Progenitor cell of endocrine pancreas (in vitro differentiated cells): ENCODE results near the gene FOXP2. TPM values are rescaled to one million over a fixed set of nuclear protein-coding genes. Genes with fewer than 3 reads are reported as not detected.

Experiments used
- DNase-seq: peaks from one replicate; pipeline ENCODE4 v3.0.0; 2021; ENCODE audit warnings: low spot score; ENCODE audit not compliant: unreplicated experiment
- H3K27ac Mint-ChIP-seq: 2 replicates; pipeline ENCODE4 v1.8.0; 2021; ENCODE audit warnings: mild to moderate bottlenecking, moderate library complexity, mixed read lengths
- H3K27me3 Mint-ChIP-seq: 2 replicates; pipeline ENCODE4 v1.8.0; 2021; ENCODE audit warnings: mixed read lengths
- H3K36me3 Mint-ChIP-seq: 2 replicates; pipeline ENCODE4 v1.8.0; 2022; ENCODE audit warnings: mixed read lengths; ENCODE audit not compliant: insufficient read depth
- H3K4me1 Mint-ChIP-seq: 2 replicates; pipeline ENCODE4 v1.8.0; 2021; ENCODE audit warnings: low read depth, mixed read lengths
- H3K4me3 Mint-ChIP-seq: 2 replicates; pipeline ENCODE4 v1.8.0; 2021; ENCODE audit warnings: low read depth, mild to moderate bottlenecking, moderate library complexity, mixed read lengths
- H3K9me3 Mint-ChIP-seq: 2 replicates; pipeline ENCODE4 v1.8.0; 2021; ENCODE audit warnings: low read depth, mixed read lengths
- total RNA-seq: library from RNA; stranded (reverse); gene quantifications from 2 replicates; pipeline ENCODE4 v1.2.1, GENCODE V29; 2021
- TF ChIP-seq, protein P1 (sequence below): fragments of 200-600 bp; sonication (generic); IDR thresholded peaks from one replicate; pipeline ENCODE4 v1.5.0; 2021; ENCODE audit warnings: antibody characterized with exemption, mild to moderate bottlenecking; ENCODE audit not compliant: unreplicated experiment

FOXP2 gene
- total RNA-seq, 1 donor from 2014 or later = 5.8 TPM

- Mint-ChIP-seq H3K27ac (no peak overlapping the region), H3K27me3 (peaks cover 9% of the 10 kb centered on the region), H3K9me3 (no peaks in the 10 kb centered on the region), H3K4me1 (peaks cover 5% of the 10 kb centered on the region), H3K4me3 (no peak overlapping the region), H3K36me3 (no peaks in the 10 kb centered on the region)
- TF ChIP-seq, protein P1, sequence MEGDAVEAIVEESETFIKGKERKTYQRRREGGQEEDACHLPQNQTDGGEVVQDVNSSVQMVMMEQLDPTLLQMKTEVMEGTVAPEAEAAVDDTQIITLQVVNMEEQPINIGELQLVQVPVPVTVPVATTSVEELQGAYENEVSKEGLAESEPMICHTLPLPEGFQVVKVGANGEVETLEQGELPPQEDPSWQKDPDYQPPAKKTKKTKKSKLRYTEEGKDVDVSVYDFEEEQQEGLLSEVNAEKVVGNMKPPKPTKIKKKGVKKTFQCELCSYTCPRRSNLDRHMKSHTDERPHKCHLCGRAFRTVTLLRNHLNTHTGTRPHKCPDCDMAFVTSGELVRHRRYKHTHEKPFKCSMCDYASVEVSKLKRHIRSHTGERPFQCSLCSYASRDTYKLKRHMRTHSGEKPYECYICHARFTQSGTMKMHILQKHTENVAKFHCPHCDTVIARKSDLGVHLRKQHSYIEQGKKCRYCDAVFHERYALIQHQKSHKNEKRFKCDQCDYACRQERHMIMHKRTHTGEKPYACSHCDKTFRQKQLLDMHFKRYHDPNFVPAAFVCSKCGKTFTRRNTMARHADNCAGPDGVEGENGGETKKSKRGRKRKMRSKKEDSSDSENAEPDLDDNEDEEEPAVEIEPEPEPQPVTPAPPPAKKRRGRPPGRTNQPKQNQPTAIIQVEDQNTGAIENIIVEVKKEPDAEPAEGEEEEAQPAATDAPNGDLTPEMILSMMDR = peak; percentile 67
- DNase-seq = no peak
These were observed 9.2 kb upstream of the FOXP2 start for GRCh38 chr7:114405427-114405826.

- TF ChIP-seq, protein P1 = no peak
- no peaks in the 10 kb centered on the region for H3K36me3 Mint-ChIP-seq
- no peak overlapping the region for H3K27ac Mint-ChIP-seq
These were observed 4.9 kb upstream of the FOXP2 start for GRCh38 chr7:114409750-114410149.

DNA sequence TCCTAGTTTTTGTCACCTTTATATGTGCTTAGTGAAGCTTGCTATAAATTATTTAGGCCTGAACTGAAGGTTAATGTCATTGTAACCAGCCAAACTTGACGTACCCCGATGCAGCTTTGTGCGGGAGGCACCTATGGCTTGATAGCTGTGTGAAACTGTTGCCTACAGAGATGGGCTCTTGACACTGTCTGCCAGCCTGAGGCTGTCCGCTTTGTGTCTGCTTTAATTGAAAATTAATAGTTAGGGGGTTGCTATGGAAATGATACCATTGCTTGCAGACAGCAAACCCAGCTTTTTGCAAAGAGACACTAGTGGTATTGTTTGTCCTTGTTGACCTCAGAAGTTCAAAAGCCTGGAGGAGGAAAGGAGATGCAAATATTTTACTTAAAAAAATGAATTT lies 2.1 kb upstream of the FOXP2 start:
- Mint-ChIP-seq H3K4me1 (peaks cover 13% of the 10 kb centered on the region), H3K27me3 (peaks cover 3% of the 10 kb centered on the region), H3K4me3 (no peak overlapping the region), H3K36me3 (no peaks in the 10 kb centered on the region), H3K9me3 (no peaks in the 10 kb centered on the region), H3K27ac (no peak overlapping the region)
- no peak for DNase-seq
- TF ChIP-seq, protein P1 = no peak

More at GRCh38 chr7:114409750-114410149, 4.9 kb upstream of the FOXP2 start:
- Mint-ChIP-seq H3K9me3 (no peaks in the 10 kb centered on the region), H3K27me3 (peaks cover 7% of the 10 kb centered on the region), H3K4me3 (no peak overlapping the region), H3K4me1 (peaks cover 13% of the 10 kb centered on the region)
- no peak for DNase-seq

DNA sequence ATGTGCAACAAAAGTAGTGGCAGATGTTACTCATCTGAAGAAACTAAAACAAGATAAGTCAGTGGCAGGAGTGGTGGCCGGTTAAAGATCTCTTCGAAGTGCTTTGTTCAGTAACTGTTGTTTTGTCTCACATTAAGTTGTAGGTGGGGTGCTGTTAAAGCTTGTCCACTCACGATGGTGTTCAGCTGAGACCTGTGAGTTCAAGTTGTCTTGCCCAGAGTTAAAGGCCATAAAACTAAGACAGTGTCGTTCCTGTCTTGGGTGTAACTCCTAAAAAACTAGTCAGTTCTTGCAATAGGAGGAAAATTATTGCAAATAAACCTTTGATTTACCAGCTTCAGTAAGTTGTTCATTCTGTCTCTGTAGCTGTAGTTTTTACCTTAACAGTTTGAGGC lies 857 bp upstream of the FOXP2 start:
- DNase-seq = no peak
- Mint-ChIP-seq H3K36me3 (no peaks in the 10 kb centered on the region), H3K4me1 (peaks cover 24% of the 10 kb centered on the region), H3K9me3 (no peaks in the 10 kb centered on the region), H3K27ac (no peak overlapping the region), H3K27me3 (peaks cover 3% of the 10 kb centered on the region), H3K4me3 (no peak overlapping the region)
- TF ChIP-seq, protein P1 = no peak

- Mint-ChIP-seq H3K4me1 (peaks cover 24% of the 10 kb centered on the region), H3K4me3 (no peak overlapping the region), H3K9me3 (no peaks in the 10 kb centered on the region), H3K27ac (no peak overlapping the region), H3K27me3 (no peaks in the 10 kb centered on the region), H3K36me3 (no peaks in the 10 kb centered on the region)
- TF ChIP-seq, protein P1 = no peak
- DNase-seq = no peak
These were observed 712 bp downstream of the FOXP2 start for GRCh38 chr7:114415064-114415989.
